Measurements from ENCODE around the gene AGBL4.

Gene AGBL4

GRCh38 chr1:48667782-48668181 lies 1356.0 kb downstream of the AGBL4 start:
- TF ChIP-seq ZFP3 (CRISPR knock-in tag; IDR thresholded peaks at IDR 0.05) = no peak
- no peak for TF ChIP-seq ZFP30 (CRISPR knock-in tag; IDR thresholded peaks at IDR 0.05)
- no peak for TF ChIP-seq SNAI2 (CRISPR knock-in tag; IDR thresholded peaks at IDR 0.05)
- TF ChIP-seq PATZ1 (CRISPR knock-in tag; IDR thresholded peaks at IDR 0.05; ENCODE audit: borderline replicate concordance) = no peak
- no peak for TF ChIP-seq PPARA (CRISPR knock-in tag; IDR thresholded peaks at IDR 0.05; ENCODE audit: borderline replicate concordance)
- no peak for TF ChIP-seq POU6F1 (CRISPR knock-in tag; IDR thresholded peaks at IDR 0.05; ENCODE audit: borderline replicate concordance, low read depth)
- no peak for TF ChIP-seq OSR1 (CRISPR knock-in tag; IDR thresholded peaks at IDR 0.05)
- TF ChIP-seq TSHZ2 (CRISPR knock-in tag; IDR thresholded peaks at IDR 0.05) = no peak
- no peak for TF ChIP-seq CREB5 (CRISPR knock-in tag; IDR thresholded peaks at IDR 0.05; ENCODE audit: low read depth)
- no peak for TF ChIP-seq CSRNP3 (CRISPR knock-in tag; IDR thresholded peaks at IDR 0.05)
- no peak for TF ChIP-seq BACH2 (CRISPR knock-in tag; IDR thresholded peaks at IDR 0.05; ENCODE audit: borderline replicate concordance)
- ATAC-seq = no peak

GRCh38 chr1:48665708-48666407 lies 1357.9 kb downstream of the AGBL4 start:
- no peak for TF ChIP-seq ZFP3 (CRISPR knock-in tag; IDR thresholded peaks at IDR 0.05)
- no peak for TF ChIP-seq RARB (CRISPR knock-in tag; IDR thresholded peaks at IDR 0.05)
- no peak for TF ChIP-seq CSRNP3 (CRISPR knock-in tag; IDR thresholded peaks at IDR 0.05)
- TF ChIP-seq SNAI2 (CRISPR knock-in tag; IDR thresholded peaks at IDR 0.05) = no peak
- TF ChIP-seq ZNF70 (CRISPR knock-in tag; IDR thresholded peaks at IDR 0.05) = no peak
- no peak for TF ChIP-seq ZC3H10 (CRISPR knock-in tag; IDR thresholded peaks at IDR 0.05)
- TF ChIP-seq TOX (CRISPR knock-in tag; IDR thresholded peaks at IDR 0.05; ENCODE audit: borderline replicate concordance) = no peak
- TF ChIP-seq BACH2 (CRISPR knock-in tag; IDR thresholded peaks at IDR 0.05; ENCODE audit: borderline replicate concordance) = no peak
- TF ChIP-seq PPARA (CRISPR knock-in tag; IDR thresholded peaks at IDR 0.05; ENCODE audit: borderline replicate concordance) = no peak
- no peak for TF ChIP-seq GLIS3 (CRISPR knock-in tag; IDR thresholded peaks at IDR 0.05)
- no peak for TF ChIP-seq ARNTL (CRISPR knock-in tag; IDR thresholded peaks at IDR 0.05; ENCODE audit: borderline replicate concordance, low read depth)
- no peak for TF ChIP-seq POU6F1 (CRISPR knock-in tag; IDR thresholded peaks at IDR 0.05; ENCODE audit: borderline replicate concordance, low read depth)
- TF ChIP-seq ZNF565 (CRISPR knock-in tag; conservative IDR thresholded peaks at IDR 0.05; ENCODE audit: low read depth) = no peak
- TF ChIP-seq ESRRG (CRISPR knock-in tag; IDR thresholded peaks at IDR 0.05) = no peak
- TF ChIP-seq ZNF8 (CRISPR knock-in tag; IDR thresholded peaks at IDR 0.05) = no peak
- TF ChIP-seq OSR1 (CRISPR knock-in tag; IDR thresholded peaks at IDR 0.05) = no peak
- TF ChIP-seq CSDC2 (CRISPR knock-in tag; IDR thresholded peaks at IDR 0.05) = no peak
- TF ChIP-seq ISL1 (CRISPR knock-in tag; IDR thresholded peaks at IDR 0.05) = no peak
- no peak for ATAC-seq
